GM04503 (cell line): ENCODE measurements around the gene TTLL8.

ENCODE experiments used
- DNase-seq: peaks from one replicate; pipeline ENCODE4 v3.0.0-alpha.2; 2012; ENCODE audit warnings: low read depth

The TTLL8 gene

DNA sequence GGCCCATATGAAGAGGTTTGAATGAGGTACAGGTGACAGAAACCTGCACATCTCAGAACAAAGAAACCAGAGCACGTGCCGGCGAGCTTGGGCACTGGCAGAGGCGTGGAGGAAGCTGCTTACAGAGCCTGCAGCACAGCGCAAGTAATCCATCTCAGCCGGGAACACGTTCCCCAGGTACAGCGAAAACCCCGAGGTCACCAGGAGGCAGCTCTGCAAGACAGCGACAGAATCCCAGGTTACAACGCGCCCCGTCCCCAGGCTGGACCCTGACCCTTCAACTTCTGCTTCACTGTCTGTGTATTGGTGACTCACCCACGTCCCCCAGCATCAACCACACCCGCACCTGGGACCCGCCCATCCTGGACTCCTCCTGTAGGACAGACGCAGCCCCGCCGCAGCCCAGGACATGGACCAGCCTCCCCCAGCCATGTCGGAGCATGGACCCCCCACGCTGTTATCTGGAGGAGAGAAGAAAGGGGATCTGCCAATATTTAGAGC is 24.9 kb upstream of the TTLL8 start:
- no peak for DNase-seq

DNA sequence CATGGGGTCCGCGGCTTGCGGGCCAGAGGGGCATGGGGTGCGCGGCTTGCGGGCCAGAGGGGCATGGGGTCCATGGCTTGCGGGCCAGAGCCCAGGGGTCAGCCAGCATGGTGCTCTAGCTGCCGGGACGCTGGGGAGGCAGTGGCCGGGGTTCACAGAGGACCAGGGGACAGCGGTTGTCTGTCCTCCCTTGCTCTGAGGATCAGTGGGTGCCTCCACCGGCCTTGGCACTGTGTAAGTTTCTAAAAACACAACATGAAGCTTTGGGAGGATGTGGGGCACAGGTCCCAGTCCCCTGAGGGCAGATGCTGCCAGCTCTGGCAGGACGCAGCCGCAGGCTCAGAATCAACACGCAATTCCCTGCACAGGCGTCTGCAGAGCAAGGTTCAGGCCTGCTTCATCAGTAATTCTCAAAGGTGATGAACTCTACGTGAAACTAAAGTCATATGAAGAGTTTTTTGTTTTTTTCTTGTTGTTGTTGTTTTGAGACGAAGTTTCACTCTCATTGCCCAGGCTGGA is 24.2 kb upstream of the TTLL8 start:
- no peak for DNase-seq

DNA sequence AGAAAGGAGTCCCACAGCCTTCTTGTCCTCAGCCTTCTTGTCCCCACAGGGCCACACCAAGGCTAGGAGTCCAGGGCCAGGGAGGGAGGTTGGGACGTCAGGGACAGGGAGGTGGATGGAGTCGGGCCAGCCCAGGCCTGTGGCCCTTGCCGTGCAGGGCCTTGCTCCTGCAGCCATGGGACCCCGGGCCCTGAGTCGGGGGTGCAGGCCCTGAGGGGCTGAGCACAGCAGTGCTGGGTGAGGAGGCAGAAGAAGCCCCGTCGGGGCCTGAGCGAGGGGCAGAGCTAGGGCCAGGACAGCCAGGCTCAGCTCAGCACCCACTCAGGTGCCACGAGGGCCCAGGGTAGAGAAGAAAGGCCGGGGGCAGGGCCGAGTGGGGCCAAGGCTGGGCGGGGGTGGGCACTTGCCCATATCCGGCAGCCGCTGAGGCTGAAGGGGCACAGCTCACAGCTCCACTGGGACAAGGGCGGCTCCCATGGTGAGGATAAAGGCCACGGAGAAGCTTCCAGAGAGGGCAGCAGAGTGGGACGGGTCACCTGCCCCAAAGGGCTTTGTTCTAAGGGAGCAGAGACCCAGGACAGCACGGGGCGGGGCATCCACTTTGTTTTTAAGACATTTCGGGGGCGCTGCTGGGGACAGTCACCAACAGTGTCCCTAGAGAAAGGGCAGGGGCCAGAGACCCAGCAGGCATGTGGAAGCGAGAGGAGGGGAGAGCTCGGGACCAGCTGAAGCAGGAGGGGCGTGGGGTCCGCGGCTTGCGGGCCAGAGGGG is 23.5 kb upstream of the TTLL8 start:
- DNase-seq = no peak

DNA sequence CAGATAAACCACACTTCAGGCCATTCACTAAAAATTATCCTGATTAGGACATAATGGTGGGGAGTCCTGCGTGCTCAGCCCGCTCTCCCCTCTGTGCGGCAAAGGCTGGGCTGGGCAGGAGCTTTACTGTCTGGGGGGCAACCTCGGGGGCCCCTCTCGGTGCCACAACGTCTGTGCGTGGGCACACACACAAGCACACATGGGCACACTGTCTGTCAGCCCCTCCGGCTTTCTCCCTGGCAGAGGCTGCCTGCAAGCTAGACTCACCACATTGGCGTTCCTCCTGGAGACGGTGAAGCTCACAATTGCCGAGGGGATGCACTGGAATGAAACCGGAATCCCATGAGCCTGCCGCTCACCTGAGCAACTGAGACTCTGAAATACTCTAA is 22.0 kb upstream of the TTLL8 start:
- DNase-seq = no peak

DNA sequence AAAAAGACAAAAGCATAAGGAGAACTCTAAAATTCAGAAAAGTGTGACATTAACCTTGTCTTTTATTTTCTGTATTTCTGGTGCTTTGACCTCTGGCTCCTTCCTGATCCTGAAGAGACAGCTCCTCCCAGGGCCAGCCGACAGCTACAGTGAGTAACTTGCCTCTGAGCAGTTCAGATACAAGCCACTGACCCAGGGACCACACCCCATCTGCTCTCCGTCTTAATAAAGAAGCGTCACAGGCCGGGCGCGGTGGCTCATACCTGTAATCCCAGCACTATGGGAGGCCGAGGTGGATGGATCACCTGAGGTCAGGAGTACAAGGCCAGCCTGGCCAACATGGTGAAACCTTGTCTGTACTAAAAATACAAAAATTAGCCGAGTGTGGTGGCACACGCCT is 20.7 kb upstream of the TTLL8 start:
- DNase-seq = no peak

DNA sequence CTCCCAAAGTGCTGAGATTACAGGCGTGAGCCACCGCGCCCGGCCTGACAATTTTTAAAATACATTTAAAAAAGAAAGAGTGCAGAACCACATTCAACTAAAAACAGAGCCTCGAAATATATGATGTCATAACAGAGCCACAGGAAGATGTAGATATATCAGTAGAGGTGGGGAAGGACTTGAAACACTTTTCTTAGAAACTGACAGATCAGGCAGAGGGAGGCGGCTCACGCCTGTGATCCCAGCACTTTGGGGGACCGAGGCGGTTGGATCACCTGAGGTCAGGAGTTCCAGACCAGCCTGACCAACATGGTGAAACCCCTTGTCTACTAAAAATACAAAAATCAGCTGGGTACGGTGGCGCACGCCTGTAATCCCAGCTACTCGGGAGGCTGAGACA is 20.1 kb upstream of the TTLL8 start:
- no peak for DNase-seq

DNA sequence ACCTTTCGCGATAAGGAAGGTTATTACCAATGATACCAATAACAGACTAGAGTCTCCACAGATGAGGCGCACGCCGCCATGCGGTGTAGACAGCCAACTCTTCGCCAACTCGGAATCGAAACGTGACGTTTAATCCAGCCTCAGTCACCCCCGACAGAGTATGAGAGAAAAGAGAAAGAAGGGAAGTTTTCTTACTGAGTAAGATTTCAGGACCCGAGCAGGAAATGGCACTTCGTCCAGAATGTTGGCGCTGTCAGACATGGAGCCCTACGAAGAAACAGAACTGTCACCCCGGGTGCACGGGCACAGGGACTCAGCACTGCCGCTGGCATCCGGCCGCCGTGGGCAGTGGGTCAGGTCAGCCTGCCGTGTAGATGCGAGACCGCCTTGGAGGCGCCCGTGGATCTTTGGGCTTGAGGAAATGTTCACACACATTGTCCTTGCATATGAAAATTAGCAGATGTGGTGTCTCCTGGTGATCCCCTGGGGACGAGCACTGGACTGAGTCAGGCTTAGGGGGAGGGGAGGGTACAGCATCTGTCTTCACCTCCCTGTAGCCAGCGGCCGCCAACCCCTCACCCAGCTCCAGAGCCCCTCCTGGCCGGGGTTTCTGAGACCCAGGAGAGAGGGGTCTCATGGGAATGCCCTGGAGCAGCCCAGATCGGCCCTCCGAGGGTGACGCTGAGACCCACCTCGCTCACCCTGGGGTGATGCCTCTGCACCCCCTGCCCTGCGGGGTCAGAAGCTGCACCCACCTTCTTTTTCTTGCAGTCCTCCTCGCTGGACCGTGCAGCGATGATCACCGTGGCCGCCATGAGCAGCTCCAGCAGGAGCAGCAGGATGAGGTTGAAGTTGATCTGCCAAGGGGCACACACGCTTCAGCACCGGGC is 18.8 kb upstream of the TTLL8 start:
- no peak for DNase-seq

DNA sequence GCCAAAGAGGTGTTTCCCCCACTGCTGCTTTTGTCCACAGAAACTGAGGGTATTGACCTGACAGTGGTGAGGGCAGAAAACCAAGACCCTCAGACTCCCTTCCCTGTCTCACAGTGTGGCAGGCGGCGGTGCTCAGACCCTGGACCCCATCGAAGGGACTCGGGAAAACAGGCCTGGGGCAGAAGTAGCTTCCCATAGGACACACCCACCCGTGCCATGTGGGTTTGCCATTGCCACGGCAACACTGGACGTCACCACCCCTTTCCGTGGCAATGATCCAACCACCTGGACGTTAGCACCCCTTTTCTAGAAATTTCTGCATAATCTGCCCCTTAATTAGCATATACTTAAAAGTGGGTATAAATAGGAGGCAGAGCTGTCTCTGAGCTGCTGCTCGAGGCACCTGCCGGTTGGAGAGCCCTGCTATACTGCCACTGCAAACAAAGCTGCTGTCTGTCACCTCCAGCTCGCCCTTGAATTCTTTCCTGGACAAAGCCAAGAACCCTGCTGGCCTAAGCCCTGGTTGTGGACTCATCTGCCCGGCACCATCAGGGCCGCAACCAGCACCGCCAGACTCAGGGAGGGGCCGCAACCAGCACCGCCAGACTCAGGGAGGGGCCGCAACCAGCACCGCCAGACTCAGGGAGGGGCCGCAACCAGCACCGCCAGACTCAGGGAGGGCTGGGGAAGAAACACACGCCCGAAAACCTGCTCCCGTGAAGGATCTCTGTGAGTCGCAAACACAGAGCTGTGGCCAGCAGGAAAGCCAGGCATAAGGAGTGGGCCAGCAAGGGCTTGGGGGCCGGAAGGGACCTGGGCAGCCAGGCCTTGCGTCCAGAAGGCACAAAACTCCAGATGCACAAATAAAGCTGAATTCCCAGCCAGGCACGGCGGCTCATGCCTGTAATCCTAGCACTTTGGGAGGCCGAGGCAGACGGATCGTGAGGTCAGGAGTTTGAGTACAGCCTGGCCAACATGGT is 16.7 kb upstream of the TTLL8 start:
- DNase-seq = no peak

DNA sequence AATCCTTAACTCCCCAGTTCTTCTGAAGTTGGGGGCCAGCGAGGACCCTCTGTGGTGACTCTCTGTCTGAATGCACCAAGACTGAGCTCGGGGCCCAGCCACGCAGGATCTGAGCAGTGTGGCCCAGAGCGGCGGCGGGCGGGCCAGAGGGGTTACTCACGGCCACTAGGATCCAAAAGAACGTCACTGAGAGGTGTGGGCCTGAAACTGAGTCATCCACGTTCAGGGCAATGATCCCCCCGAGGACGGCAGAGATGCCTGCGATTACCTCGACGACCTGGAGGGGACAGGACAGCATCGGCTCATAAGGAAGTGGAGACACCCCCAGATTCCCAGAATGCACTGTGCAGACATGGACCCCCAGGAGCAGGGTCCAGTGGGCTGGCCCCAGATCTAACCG is 16.0 kb upstream of the TTLL8 start:
- no peak for DNase-seq

DNA sequence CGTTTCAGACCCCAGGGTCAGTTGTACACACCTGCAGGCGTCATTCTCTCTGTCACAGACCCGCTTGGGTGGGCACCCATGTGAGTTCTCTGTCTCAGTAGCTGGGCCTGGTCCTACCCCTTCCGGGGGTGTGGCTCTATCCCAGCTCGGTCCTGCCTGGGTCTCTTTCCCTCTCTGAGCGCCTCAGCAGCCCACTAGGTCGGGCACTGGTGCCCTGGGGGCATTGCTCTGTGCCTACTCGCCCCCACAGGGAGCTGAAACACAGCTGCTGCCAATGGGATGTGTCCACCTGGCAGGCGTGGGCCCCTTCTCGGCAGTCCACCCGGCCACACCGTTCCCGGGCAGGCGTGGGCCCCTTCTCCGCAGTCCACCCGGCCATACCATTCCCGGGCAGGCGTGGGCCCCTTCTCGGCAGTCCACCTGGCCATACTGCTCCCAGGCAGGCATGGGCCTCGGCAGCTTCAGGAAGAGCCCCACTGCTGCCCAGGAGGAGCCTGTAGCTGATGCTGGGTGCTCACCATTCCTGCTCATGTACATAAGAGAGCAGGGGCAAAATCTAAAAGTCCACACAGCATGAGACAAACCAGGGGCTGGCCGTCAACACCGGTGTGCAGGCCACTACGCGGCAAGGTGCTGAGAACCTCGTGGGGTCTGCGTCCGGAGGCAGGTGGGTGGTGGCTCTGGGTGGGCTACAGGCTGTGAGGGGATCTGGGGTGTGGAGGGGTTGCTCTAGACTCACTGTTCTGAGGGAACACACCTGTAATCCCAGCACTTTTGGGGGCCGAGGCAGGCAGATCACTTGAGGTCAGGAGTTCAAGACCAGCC is 14.8 kb upstream of the TTLL8 start:
- DNase-seq = no peak

DNA sequence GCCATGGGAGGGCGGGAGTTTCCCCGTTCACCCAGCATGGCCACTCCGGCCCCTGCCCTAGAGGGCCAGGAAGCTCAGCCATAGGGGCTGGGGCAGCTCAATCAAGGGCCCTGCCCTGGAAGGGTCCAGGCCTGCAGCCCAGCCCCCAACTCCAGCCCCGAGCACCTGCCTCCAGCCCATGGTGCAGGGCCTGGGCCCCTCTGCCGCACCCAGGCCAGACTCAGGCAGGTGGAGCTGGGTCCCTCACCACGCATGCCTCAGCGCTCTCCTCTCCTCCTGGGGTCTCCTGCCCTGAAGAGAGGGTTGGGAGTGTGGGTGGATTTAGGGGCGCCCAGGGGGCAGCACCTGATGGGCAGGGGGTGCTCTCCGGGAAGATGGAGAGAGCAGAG is 14.1 kb upstream of the TTLL8 start:
- no peak for DNase-seq

DNA sequence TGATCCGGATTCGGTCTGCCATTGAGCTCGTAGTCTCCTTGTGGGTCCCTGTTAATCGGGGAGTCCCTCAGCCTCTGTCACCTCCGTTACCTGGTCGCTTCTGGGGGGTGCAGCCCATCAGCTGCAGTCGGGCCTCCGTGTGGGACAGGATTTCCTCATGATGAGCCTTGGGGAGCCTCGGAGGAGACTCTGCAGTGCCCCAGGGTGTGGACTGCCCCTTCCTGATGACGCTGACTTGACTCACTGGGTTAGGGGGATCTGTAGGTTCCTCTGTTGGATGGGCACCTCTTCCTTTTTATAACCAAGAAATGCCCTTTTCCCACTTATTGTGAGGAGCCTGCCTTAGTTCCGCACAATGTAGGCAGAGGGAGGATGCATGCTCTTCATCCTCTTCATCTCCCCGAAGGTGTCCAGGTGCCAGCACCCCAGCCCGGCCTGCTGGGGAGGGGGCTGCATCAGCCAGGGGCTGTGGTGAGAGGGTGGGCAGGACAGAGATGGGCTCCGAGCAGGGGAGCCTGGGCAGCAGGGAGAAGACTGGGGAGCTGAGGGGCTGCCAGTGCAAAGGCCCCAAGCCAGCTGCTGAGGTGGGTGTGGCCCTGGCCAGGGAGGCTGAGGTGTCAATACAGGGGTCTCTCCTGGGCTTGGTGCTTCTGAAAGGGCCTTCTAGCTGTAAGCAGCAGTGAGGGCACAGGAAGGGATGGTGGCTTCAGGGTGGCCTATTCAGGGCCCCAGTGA is 13.5 kb upstream of the TTLL8 start:
- DNase-seq = no peak

DNA sequence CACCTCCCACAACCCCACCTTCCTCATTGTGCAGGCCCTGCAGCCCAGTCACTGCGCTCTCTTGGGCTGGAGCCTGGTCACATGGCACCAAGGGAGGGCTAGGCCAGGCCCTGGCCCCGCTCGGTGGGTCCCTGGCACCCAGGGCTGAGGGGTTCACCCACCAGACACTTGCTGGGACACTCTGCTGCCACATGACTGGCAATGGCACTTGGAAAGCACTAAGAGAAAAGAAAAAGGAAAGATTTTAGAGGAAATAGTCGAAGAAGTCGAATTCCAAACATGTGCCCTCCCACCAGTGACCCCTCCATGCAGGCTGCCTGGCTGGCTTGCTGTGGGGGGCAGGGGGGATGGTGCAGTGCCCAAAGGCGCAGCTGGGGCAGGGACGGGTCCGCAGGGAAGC is 12.3 kb upstream of the TTLL8 start:
- DNase-seq = no peak

DNA sequence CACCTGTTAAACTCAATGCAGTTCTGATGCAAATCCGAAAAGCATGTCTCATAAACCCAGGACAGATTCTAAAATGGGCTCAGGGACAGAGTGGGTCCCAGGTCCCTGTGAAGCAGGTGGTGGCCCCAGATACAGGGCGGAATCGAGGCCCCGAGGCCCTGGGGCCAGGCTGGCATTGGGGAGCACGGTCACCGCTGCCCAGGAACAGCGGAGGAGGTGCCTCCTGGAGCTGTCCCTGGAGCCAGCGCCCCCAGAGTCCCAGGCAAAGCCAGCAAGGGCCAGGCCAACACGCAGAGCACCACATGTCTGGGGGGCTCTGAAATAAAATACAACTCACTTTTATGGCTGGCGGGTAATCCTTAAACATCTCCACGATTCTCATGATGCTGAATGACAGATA is 10.0 kb upstream of the TTLL8 start:
- no peak for DNase-seq

DNA sequence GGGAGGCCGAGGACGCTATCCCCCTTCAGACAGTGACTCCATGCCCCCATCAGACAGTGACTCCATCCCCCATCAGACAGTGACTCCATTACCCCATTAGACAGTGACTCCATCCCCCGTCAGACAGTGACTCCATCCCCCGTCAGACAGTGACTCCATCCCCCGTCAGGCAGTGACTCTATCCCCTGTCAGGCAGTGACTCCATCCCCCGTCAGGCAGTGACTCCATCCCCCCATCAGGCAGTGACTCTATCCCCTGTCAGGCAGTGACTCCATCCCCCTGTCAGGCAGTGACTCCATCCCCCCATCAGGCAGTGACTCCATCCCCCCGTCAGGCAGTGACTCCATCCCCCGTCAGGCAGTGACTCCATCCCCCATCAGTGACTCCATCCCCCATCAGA is 9.1 kb upstream of the TTLL8 start:
- no peak for DNase-seq

DNA sequence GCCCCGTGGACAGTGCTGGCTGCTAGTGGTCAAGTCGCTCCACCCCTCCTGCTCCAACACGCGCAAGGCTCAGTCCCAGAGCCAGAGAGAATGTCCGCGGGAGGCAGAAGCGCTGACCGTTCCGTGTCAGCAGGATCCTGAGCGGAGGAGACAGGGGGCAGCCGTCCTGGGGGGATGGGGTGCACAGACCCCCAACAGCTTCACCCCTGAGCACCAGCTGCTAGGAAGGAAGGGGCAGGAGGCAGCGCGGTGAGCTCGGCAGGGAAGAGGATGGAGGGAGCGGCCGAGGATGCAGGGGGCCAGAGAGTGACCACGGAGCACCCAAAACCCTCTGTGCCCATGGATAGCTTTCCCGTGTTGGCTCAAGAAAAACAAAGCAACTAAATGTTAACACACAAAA is 6.4 kb upstream of the TTLL8 start:
- DNase-seq = no peak

DNA sequence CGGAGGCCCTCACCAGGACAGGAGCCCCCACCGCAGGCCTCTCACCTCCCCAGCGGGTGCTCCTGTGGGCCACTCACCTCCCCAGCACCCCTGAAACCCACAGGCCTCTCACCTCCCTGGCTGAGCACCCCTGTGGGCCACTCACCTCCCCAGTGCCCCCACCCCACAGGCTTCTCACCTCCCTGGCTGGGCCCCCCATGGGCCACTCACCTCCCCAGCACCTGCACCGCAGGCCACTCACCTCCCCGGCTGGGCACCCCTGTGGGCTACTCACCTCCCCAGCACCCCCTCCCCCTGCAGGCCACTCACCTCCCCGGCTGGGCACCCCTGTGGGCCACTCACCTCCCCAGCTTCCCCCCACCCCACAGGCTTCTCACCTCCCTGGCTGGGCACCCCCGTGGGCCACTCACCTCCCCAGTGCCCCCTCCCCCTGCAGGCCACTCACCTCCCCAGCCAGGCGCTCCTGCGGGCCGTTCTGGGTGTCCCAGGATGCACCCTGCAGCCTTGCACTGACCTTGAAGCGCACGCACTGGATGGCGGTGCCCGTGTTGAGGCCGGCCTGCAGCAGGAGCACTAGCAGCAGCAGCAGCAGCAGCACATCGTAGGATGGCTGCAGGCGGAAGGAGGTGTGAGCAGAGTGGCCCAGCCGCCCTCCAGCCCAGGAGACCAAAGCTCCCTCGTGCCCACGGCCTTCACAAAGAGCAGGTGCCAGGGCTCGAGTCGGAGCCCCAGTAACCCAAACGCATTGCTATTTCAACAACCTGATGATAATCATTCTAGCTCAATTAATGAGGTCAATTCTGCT is 5.7 kb upstream of the TTLL8 start:
- DNase-seq = no peak

DNA sequence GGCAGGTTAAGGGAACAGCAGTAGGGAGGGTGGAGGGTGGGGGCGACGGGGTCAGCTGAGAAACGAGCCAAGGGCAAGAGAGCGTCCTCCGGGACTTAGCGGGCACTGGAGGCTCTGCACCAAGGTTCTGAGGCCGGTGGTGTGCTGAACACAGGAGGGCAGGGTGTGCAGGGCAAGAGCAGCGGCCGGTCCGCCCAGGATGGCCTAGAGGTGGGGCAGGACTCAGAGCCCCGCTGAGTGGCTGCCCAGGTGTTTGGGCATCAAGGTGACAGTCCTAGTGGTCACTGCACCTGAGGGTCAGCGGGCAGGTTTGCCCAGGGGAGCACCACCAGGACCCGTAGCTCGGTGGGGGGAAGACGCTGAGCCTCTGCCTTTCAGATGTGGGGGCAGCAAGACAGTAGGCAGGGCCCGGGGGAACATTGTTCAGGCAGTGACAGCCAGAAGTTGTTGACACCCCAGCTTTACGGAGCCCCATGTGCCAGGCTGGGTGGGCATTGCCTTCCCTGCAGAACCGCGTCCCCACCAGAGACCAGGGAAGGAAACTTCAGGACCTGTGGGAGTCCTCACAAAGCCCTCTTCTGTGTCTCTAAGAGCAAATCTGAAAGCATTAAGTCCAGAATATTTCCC is 4.5 kb upstream of the TTLL8 start:
- DNase-seq = no peak

DNA sequence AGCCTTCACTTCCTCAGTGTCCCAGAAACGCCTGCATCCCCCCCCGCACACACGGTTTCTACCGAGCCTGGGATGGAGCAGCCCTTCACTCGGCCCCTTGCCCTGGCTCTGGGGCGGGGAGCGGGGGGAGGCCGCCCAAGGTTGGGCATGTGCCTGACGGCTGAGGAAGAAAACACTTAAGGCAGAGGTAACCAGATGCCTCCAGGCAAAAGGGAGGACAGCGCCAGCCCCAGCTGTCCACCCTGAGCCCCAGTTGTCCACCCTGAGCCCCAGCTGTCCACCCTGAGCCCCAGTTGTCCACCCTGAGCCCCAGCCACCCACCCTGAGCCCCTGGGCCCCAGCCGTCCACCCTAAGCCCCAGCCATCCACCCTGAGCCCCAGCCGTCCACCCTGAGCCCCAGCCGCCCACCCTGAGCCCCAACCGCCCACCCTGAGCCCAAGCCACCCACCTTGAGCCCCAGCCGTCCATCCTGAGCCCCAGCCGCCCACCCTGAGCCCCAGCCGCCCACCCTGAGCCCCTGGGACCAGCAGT is 3.8 kb upstream of the TTLL8 start:
- no peak for DNase-seq
